Large intestine (tissue), 3 donors: ENCODE results near the gene CHRNA1. TPM values are rescaled to one million over a fixed set of nuclear protein-coding genes. Genes with fewer than 3 reads are reported as not detected.

ENCODE experiments used
- DNase-seq, 2 donors: peaks; one replicate each; pipeline versions ENCODE4 v3.0.0 to v3.0.0-alpha.2; 2013
- H3K27ac ChIP-seq: one replicate; pipeline ENCODE4 v1.5.1; 2013; ENCODE audit warnings: low read length
- H3K27me3 ChIP-seq: 2 replicates; pipeline ENCODE4 v1.6.1; 2013; ENCODE audit warnings: low read length; ENCODE audit not compliant: control insufficient read depth, insufficient read depth
- H3K36me3 ChIP-seq: 2 replicates; pipeline ENCODE4 v1.6.1; 2013; ENCODE audit warnings: low read length; ENCODE audit not compliant: control insufficient read depth, insufficient read depth
- H3K4me1 ChIP-seq: one replicate; pipeline ENCODE4 v1.6.1; 2013; ENCODE audit warnings: low read length; ENCODE audit not compliant: control insufficient read depth, insufficient read depth
- H3K4me3 ChIP-seq: one replicate; pipeline ENCODE4 v1.5.1; 2013; ENCODE audit warnings: low read length
- H3K9me3 ChIP-seq: one replicate; pipeline ENCODE4 v1.6.1; 2013; ENCODE audit warnings: mild to moderate bottlenecking, low read depth, low read length, moderate library complexity; ENCODE audit not compliant: control insufficient read depth
- WGBS: methylation state at CpG from one replicate; pipeline ENCODE4 v1.1.5; 2013; ENCODE audit warnings: low lambda C conversion rate; ENCODE audit not compliant: insufficient coverage; 5-methylcytosine and 5-hydroxymethylcytosine counted together
- polyA plus RNA-seq: library from polyadenylated mRNA; unstranded; fragments of 120-200 nt; gene quantifications from one replicate; pipeline ENCODE4 v1.2.1, GENCODE V29; 2013

The CHRNA1 gene
- polyA plus RNA-seq, 1 donor: 0.57 TPM

DNA sequence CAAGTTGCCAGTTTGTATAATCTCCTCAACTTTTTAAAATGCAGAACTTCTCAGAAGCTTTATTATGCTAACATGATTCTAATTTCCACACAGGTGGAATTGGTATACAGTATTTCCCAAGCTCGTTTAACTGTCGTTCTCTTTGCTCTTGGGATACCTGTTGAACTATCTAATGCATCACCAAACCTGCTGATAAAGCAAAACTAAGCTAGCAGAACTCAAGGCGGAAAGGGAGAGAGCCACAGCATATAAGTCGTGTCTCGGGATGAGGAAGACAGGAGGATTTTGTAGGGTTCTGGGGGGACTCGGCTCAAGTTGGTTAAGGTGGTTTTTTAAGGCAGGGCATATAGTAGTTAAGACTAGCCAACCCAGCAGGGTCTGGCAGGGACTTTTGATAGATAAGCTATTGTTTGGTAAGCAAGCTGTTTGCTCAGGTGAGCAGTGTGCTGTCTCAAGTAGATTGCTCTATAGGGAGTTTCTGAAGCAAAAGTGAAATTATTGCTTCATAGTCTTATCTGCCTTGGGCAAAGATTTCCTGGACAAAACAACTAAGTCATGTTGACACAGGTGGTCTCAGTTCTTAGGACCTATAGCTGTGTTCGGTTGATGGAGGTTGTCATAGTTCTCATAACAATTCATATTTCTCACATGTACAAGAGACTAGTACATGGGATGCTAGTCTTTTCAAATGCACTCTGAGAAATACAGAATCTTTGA, 28.2 kb upstream of the CHRNA1 start:
- DNase-seq: peak in 1 of 2 donors; percentile 55
- 32% methylated on average over 3 of the region's 7 CpGs for WGBS
- no peaks in the 10 kb centered on the region for H3K36me3 ChIP-seq
- H3K4me1 ChIP-seq: no peaks in the 10 kb centered on the region
- no peak overlapping the region for H3K27ac ChIP-seq
- no peak overlapping the region for H3K4me3 ChIP-seq
- no peaks in the 10 kb centered on the region for H3K9me3 ChIP-seq
- H3K27me3 ChIP-seq: no peaks in the 10 kb centered on the region

DNA sequence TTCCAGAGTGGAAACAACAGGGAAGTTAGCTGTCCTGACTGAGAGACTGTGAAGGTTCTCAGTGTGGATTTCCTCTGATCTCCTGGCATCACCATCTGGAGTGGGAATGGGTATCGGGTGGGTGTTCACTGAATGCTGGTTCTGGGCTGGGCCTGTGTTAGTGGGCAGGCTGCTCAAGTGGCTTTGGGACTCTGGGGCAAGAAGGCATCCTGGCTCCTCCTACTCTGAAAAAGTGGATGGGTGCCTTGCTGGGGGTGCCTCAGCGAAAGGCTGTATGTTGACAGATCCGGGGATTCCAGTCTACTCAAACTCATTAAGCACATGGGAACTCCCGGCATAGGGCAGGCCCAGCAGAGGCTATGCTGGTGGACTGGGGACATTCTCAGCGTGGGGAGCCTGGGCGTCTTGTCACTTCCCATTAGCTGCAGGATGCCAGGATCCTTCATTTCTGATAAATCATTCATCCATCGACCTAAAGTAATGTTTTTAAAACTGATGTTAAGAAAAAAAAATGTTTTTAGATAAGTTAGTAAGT, 27.5 kb upstream of the CHRNA1 start:
- WGBS: 50% methylated on average over 2 of the region's 7 CpGs
- Histone ChIP-seq H3K4me3 (no peak overlapping the region), H3K36me3 (no peaks in the 10 kb centered on the region), H3K27ac (no peak overlapping the region), H3K27me3 (no peaks in the 10 kb centered on the region), H3K4me1 (no peaks in the 10 kb centered on the region), H3K9me3 (no peaks in the 10 kb centered on the region)
- no peak for DNase-seq

DNA sequence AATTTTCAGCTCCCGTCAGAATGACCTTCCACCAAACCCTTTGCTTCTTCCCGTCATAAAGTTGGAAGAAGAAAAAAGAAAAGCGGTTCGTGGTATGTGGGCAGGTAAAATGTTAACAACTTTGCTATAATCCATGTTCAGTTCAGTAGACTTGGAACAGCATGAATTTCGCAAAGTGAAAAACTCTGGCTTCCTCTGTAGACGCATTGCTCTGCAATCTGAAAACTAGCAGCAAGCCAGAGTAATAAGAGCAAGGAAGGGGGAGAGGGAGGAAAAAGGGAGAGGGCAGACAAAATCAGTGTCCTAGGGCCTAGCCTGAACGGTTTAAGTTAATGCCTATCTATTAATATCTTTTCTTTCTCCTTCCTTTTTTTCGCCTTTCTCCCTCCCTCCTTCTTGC, 26.7 kb upstream of the CHRNA1 start:
- 91% methylated on average over 6 of the region's 8 CpGs for WGBS
- H3K36me3 ChIP-seq: no peaks in the 10 kb centered on the region
- no peak for DNase-seq
- H3K27me3 ChIP-seq: no peaks in the 10 kb centered on the region
- no peaks in the 10 kb centered on the region for H3K4me1 ChIP-seq
- no peak overlapping the region for H3K27ac ChIP-seq
- no peak overlapping the region for H3K4me3 ChIP-seq
- no peaks in the 10 kb centered on the region for H3K9me3 ChIP-seq

DNA sequence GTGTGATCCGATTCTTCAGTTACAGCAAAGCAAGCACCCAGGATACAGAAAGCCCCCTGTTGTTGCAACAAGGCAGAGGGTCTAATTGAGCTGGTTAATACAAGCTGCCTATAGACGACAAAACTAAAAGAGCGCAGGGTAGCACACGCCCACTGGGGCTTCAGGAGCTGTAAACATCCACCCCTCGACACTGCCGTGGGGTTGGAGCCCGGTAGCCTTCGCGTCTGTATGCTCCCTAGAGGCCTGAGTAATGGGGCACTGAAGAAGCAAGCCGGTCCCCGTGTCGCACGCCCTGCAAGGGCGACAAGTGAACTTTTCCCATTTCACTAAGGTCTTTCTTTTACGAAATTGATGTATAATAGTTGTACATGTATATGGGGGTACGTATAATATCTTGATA, 24.7 kb upstream of the CHRNA1 start:
- Histone ChIP-seq H3K27ac (no peak overlapping the region), H3K36me3 (no peaks in the 10 kb centered on the region), H3K9me3 (no peaks in the 10 kb centered on the region), H3K4me1 (no peaks in the 10 kb centered on the region), H3K27me3 (no peaks in the 10 kb centered on the region), H3K4me3 (no peak overlapping the region)
- WGBS: no CpG with 5 or more reads among the region's 16 CpGs
- DNase-seq: no peak

DNA sequence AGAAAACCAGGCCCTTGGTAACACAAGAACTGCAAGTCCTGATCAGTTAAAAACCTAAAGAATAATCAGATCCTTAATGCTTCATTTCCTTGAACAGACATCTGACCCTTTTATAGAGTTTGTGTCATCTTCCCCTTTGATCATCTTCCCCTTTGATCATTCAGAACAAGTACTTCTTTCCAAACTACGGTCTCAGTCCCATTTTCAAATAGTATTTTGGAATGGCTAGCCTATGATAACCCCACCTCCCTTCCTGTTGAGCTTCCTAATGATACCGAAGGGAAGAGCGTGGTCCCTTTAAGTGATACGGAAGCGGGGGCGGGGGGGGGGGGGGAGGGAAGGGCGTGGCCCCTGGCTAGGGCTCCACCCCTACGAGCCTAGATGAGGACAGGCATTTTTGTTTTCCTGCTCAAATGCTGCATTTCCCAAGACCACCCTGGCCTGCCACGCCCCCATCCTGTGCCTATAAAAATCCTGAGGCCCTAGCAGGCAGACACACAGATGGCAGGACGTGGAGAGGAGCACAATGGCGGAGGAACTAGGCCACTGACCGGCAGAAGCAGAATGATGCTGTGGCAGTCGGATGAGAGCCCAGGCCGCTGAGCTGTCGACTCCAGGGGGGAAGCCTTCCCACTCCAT, 24.1 kb upstream of the CHRNA1 start:
- Histone ChIP-seq H3K9me3 (no peaks in the 10 kb centered on the region), H3K27me3 (no peaks in the 10 kb centered on the region), H3K4me3 (no peak overlapping the region), H3K4me1 (no peaks in the 10 kb centered on the region), H3K36me3 (no peaks in the 10 kb centered on the region), H3K27ac (peak overlapping the region; percentile 49)
- DNase-seq: no peak
- WGBS: no CpG with 5 or more reads among the region's 15 CpGs

DNA sequence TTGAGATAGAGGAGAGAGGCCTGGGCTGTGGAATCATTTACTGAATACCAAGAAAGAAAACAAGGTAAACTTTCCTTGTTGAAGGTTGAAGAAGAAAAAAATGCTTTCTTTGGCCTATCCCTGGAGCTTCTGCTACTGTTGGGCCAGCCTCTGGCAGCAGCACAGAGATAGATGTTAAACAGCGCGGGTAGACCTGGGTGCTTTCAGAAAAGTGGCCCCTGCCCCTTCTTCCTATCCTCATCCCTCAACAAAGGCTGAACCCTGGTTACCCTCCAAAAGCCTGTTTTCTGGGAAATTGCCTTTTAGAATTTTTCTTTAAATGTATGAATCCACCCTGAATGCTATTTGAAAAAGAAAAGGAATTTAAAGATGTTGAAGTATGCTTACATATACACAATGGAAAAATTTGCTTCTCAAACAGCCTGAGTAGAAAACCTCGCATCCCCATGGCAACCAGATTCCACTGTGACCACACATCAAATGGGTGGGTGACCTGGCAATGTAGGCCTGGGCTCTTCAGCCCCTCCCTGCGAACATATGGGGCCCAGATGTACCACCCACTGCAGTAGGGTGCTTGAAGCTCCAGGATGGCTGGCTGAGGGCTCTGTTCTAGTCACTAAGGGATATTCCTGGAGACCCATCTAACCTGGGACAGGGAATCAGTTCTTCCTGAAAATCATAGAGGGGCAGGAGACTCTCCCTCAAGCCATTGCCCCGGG, 23.4 kb upstream of the CHRNA1 start:
- Histone ChIP-seq H3K9me3 (no peaks in the 10 kb centered on the region), H3K27ac (peak overlapping the region; percentile 49), H3K4me3 (no peak overlapping the region), H3K27me3 (no peaks in the 10 kb centered on the region), H3K36me3 (no peaks in the 10 kb centered on the region), H3K4me1 (no peaks in the 10 kb centered on the region)
- DNase-seq: peak; percentile 47 to 49
- WGBS: no CpG with 5 or more reads among the region's 5 CpGs

DNA sequence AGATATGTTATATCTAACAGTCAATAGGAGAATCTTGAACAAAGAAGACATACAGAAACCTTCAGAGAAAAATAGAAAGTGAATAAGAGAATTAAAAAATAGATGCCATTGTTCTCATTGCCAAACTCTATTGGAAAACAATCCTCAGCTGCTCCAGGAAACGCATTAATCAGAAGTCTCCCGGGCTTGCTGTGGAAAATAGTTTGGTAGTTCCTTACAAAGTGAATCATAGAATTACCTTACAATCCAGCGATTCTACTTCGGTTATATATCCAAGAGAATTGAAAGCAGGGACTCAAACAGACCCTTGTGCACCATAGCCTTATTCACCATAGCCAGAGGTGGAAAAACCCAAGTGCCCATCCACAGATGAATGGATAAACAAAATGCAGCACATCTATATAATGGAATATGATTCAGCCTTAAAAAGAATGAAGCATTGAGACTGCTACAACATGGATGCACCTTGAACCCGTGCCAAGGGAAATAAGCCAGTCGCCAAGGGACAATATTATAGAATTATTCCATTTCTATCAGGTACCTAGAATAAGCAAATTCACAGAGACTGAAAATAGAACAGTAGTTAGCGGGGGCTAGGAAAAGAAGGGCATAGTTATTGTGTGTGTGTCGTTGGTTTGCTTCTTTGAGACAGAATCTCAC, 21.9 kb upstream of the CHRNA1 start:
- WGBS: no CpG with 5 or more reads among the region's 8 CpGs

DNA sequence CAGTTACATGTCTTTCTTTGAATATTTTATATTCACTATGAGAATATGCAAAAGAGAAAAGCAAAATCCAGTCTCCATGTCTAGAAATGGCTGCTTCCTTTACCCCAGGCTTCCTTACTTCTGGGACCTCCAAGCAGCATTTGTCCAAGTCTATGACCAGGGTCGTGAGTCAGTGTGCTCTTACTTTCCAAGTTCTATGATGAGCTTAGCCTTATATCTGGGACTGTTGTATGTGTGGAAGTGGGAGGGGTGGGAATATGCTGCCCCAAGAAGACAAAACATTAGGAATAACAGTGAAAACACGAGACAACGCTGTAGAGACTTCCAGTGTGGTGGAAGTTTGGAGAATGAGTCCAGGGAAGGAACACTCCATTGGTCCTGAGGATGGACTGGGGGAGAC, 21.2 kb upstream of the CHRNA1 start:
- no peak for DNase-seq
- Histone ChIP-seq H3K4me1 (no peaks in the 10 kb centered on the region), H3K9me3 (no peaks in the 10 kb centered on the region), H3K36me3 (no peaks in the 10 kb centered on the region), H3K27ac (no peak overlapping the region), H3K4me3 (no peak overlapping the region), H3K27me3 (no peaks in the 10 kb centered on the region)
- WGBS: 100% methylated on average over 1 of the region's 3 CpGs

More for the DNA sequence above, 21.9 kb upstream of the CHRNA1 start:
- Histone ChIP-seq H3K27ac (no peak overlapping the region), H3K4me1 (no peaks in the 10 kb centered on the region), H3K36me3 (no peaks in the 10 kb centered on the region), H3K4me3 (no peak overlapping the region), H3K9me3 (no peaks in the 10 kb centered on the region), H3K27me3 (no peaks in the 10 kb centered on the region)
- no peak for DNase-seq

DNA sequence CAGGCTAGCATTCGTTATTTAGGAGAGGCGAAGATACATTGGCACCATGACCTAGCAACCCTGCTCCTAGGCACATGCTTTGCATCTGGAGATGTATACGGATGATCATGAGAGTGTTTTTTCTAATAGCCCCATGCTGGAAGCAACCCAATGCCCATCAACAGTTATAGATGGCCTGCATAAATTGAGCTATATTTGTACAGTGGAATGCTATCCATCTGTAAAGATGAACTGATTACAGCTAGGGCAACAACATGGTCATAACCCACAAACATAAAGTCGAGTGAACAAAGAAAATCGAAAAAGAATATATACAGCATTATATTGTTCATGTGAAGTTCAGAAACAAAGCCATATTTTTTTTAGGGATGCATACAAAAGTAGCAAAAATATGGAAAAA, 20.6 kb upstream of the CHRNA1 start:
- DNase-seq: no peak
- Histone ChIP-seq H3K27ac (no peak overlapping the region), H3K27me3 (no peaks in the 10 kb centered on the region), H3K36me3 (no peaks in the 10 kb centered on the region), H3K4me1 (no peaks in the 10 kb centered on the region), H3K4me3 (no peak overlapping the region), H3K9me3 (no peaks in the 10 kb centered on the region)
- WGBS: 60% methylated on average over 1 of the region's 5 CpGs

DNA sequence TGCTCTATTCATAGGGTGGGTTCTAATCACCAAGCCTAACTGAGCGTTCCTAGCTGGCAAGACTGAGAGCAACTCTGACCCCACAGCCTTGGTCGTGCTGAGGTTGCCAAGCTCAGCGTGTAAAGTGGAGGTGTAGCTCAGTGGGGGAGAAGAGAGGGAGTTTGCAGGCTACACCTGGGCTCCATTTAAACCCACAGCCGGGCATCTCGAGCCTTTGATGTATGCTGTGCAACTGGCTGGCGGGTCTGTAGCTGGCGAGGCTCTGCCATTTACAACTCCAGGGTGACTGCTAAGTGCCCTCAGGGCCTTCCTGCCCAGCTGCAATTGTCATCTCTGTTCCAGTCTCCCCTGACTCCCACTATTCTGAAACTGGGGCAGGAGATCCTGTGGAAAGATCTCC, 20.0 kb upstream of the CHRNA1 start:
- no peak overlapping the region for H3K27ac ChIP-seq
- no peak overlapping the region for H3K4me3 ChIP-seq
- WGBS: no CpG with 5 or more reads among the region's 7 CpGs
- no peaks in the 10 kb centered on the region for H3K9me3 ChIP-seq
- no peaks in the 10 kb centered on the region for H3K36me3 ChIP-seq
- no peak for DNase-seq
- H3K4me1 ChIP-seq: no peaks in the 10 kb centered on the region
- no peaks in the 10 kb centered on the region for H3K27me3 ChIP-seq
